Left lung (tissue), 10 donors: ENCODE data around the gene ZCRB1. TPM values are rescaled to one million over a fixed set of nuclear protein-coding genes. Genes with fewer than 3 reads are reported as not detected.
"Not testable (repeated sequence)": the region's sequence is repeated elsewhere in the genome, so short reads cannot be mapped to it uniquely, and the experiment has no call there.

Experiments
- ATAC-seq: fragments of 200-7000 bp; cut with Tn5 transposase; one replicate; pipeline ENCODE4 v1.9.1; 2020; ENCODE audit warnings: moderate library complexity
- DNase-seq, 4 donors: peaks; one replicate each; pipeline ENCODE4 v3.0.0-alpha.2; 2013 to 2020
- H3K27ac ChIP-seq, 2 donors: fragments of 200-600 bp; sonication (generic) in 1 of 2; one replicate each; pipeline versions ENCODE4 v1.5.0 to v1.8.0; 2020 to 2021
- H3K27me3 ChIP-seq, 2 donors: fragments of 200-600 bp; sonication (generic) in 1 of 2; one replicate each; pipeline versions ENCODE4 v1.5.0 to v1.8.0; 2020 to 2021
- H3K36me3 ChIP-seq, 2 donors: fragments of 200-600 bp; sonication (generic) in 1 of 2; one replicate each; pipeline versions ENCODE4 v1.5.0 to v1.8.0; 2020 to 2021
- H3K4me1 ChIP-seq, 2 donors: fragments of 200-600 bp; one replicate each; pipeline ENCODE4 v1.8.0; 2021
- H3K4me3 ChIP-seq, 2 donors: fragments of 200-600 bp; sonication (generic) in 1 of 2; one replicate each; pipeline versions ENCODE4 v1.5.0 to v1.8.0; 2020 to 2021; ENCODE audit warnings: mild to moderate bottlenecking in 1 of 2
- H3K9me3 ChIP-seq, 2 donors: fragments of 200-600 bp; sonication (generic) in 1 of 2; one replicate each; pipeline versions ENCODE4 v1.5.0 to v1.8.0; 2020 to 2021
- CTCF ChIP-seq, 2 donors: fragments of 200-600 bp; sonication (generic) in 1 of 2; IDR thresholded peaks; one replicate each; pipeline versions ENCODE4 v1.5.0 to v1.8.0; 2021; ENCODE audit warnings: antibody characterized with exemption in 2 of 2
- intact Hi-C, 2 donors: fragments of 100-400 bp; cut with DNase I; formaldehyde crosslinking; loops; one replicate each; pipeline versions ENCODE4 v1.11.2 to v1.14.2; 2022
- polyA plus RNA-seq, 6 donors: library from polyadenylated mRNA; unstranded; fragments of 120-200 nt; gene quantifications; one replicate each; pipeline ENCODE4 v1.2.1, GENCODE V29; 2013; ENCODE audit not compliant: insufficient read length in 6 of 6
- total RNA-seq, 2 donors: library from RNA; stranded (reverse); fragmentation: NEBNext Ultra II Directional; extraction: Animal tissue kit (Norgen Biotek cat#: 25700); gene quantifications; one replicate each; pipeline ENCODE4 v1.2.1, GENCODE V29; 2021
- donor health status: DM: no; HTN: yes; CAD: no.
- donor health status: DM: no; HTN: no; CAD: no.

The ZCRB1 gene
- total and polyA plus RNA-seq, 8 donors: 34.8 to 87.6 (median 80.5) TPM

- intact Hi-C loops: no loop called here
Observed at GRCh38 chr12:42360747-42361403, 35.0 kb upstream of the ZCRB1 start.

GRCh38 chr12:42356344-42356743 lies 30.4 kb upstream of the ZCRB1 start:
- Histone ChIP-seq H3K9me3 (no peaks in the 10 kb centered on the region), H3K4me3 (no peak overlapping the region), H3K36me3 (peaks cover 0 to 42% of the 10 kb centered on the region in 2 donors), H3K27ac (no peak overlapping the region), H3K4me1 (no peaks in the 10 kb centered on the region), H3K27me3 (no peaks in the 10 kb centered on the region)
- no peak for ATAC-seq
- no peak for TF ChIP-seq CTCF (IDR thresholded peaks at IDR 0.05)
- intact Hi-C loops: no loop called here
- DNase-seq: no peak

More at GRCh38 chr12:42360747-42361403, 35.0 kb upstream of the ZCRB1 start:
- no peak for TF ChIP-seq CTCF (IDR thresholded peaks at IDR 0.05)
- ATAC-seq: no peak
- H3K4me3 ChIP-seq: no peak overlapping the region
- H3K36me3 ChIP-seq: peaks cover 0 to 13% of the 10 kb centered on the region in 2 donors
- H3K9me3 ChIP-seq: no peaks in the 10 kb centered on the region
- H3K27me3 ChIP-seq: no peaks in the 10 kb centered on the region
- no peak overlapping the region for H3K27ac ChIP-seq
- DNase-seq: no peak
- H3K4me1 ChIP-seq: no peaks in the 10 kb centered on the region

GRCh38 chr12:42350021-42350407 lies 24.1 kb upstream of the ZCRB1 start:
- ATAC-seq, H3K27me3 ChIP-seq, H3K27ac ChIP-seq, H3K4me1 ChIP-seq, H3K4me3 ChIP-seq, H3K9me3 ChIP-seq, intact Hi-C loops, DNase-seq: not testable (repeated sequence)
- H3K36me3 ChIP-seq: peaks cover 0 to 21% of the 10 kb centered on the region in 2 donors

GRCh38 chr12:42349119-42350020 lies 23.5 kb upstream of the ZCRB1 start:
- H3K4me3 ChIP-seq, DNase-seq, H3K4me1 ChIP-seq, H3K9me3 ChIP-seq, H3K27me3 ChIP-seq, intact Hi-C loops, H3K27ac ChIP-seq: not testable (repeated sequence)
- peaks cover 0 to 20% of the 10 kb centered on the region in 2 donors for H3K36me3 ChIP-seq
- ATAC-seq: peak; percentile 62

GRCh38 chr12:42346403-42347002 lies 20.6 kb upstream of the ZCRB1 start:
- intact Hi-C loops: no loop called here
- Histone ChIP-seq H3K27me3 (no peaks in the 10 kb centered on the region), H3K4me1 (no peaks in the 10 kb centered on the region), H3K4me3 (no peak overlapping the region), H3K27ac (no peak overlapping the region), H3K9me3 (no peaks in the 10 kb centered on the region), H3K36me3 (no peaks in the 10 kb centered on the region)
- no peak for TF ChIP-seq CTCF (IDR thresholded peaks at IDR 0.05)
- no peak for DNase-seq
- ATAC-seq: no peak

GRCh38 chr12:42343721-42344120 lies 17.8 kb upstream of the ZCRB1 start:
- no peaks in the 10 kb centered on the region for H3K4me1 ChIP-seq
- intact Hi-C loops: no loop called here
- H3K36me3 ChIP-seq: no peaks in the 10 kb centered on the region
- no peaks in the 10 kb centered on the region for H3K9me3 ChIP-seq
- H3K27me3 ChIP-seq: no peaks in the 10 kb centered on the region
- H3K27ac ChIP-seq: no peak overlapping the region
- ATAC-seq: no peak
- H3K4me3 ChIP-seq: no peak overlapping the region
- no peak for DNase-seq
- no peak for TF ChIP-seq CTCF (IDR thresholded peaks at IDR 0.05)
